ENCODE measurements around the gene ITPRIPL1.
"Not testable (repeated sequence)": the region's sequence is repeated elsewhere in the genome, so short reads cannot be mapped to it uniquely, and the experiment has no call there.

ITPRIPL1 gene, protein sequence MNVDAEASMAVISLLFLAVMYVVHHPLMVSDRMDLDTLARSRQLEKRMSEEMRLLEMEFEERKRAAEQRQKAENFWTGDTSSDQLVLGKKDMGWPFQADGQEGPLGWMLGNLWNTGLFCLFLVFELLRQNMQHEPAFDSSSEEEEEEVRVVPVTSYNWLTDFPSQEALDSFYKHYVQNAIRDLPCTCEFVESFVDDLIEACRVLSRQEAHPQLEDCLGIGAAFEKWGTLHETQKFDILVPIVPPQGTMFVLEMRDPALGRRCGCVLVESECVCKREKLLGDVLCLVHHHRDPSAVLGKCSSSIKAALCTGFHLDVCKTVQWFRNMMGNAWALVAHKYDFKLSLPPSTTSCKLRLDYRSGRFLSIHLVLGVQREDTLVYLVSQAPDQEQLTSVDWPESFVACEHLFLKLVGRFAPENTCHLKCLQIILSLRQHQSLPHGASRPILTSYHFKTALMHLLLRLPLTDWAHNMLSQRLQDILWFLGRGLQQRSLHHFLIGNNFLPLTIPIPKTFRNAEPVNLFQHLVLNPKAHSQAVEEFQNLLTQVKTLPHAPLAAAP

GRCh38 chr2:96325041-96325883 lies at the start of gene ITPRIPL1:
Gene ITPRIPL1 (plus strand): TSS chr2:96325317. CDS start chr2:96325840, 523 bp downstream.
- H3K4me1 ChIP-seq (ENCODE audit: control insufficient read depth, insufficient read depth, low read length) = peaks cover 4% of the 10 kb centered on the region
- H3K9ac ChIP-seq (ENCODE audit: low read length) = no peak within 1 kb of the TSS
- peaks cover 19% of the 10 kb centered on the region for H3K27me3 ChIP-seq (ENCODE audit: control insufficient read depth, insufficient read depth, low read length)
- no peak within 1 kb of the TSS for H3K27ac ChIP-seq (ENCODE audit: low read depth, low read length)
- peak within 1 kb of the TSS; percentile 63 for H3K4me3 ChIP-seq (ENCODE audit: low read length)
- H3K36me3 ChIP-seq (ENCODE audit: control insufficient read depth, insufficient read depth, low read length) = no peaks in the 10 kb centered on the region

DNA sequence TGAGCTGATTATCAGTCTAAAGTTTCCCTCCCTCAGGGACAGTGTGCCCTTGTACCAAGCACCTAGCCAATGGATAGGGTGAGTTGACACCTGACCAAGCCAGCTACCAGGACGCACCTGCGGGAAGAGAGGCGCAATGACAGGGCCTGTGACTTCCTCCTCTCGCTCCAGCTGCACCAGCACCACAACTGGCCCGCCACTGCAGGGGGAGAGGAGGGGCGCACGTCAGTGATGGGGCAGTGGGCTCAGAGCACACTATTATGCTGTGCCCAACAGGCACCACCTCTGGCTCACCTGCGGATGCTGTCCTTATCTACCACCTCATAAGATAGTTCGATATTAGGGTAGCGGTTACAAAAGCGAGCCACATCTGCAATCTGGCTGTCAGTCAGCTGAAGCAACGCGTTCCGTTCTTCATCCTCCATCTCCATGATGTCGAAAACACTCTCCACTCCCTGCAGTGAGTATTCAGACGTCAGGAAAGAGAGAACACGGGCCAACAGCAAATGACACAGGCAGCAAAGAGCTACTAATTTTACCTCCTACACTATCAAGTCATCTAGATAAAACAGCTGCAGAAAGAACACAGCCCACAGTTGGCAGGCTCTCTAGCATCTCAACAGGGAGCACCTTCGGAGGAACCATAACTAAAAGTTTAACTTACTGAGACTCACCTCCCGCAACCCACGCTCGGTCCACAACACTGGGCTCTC lies 48.2 kb upstream of the ITPRIPL1 start:
- Histone ChIP-seq H3K36me3 (ENCODE audit: control insufficient read depth, insufficient read depth, low read length) (peaks cover 47% of the 10 kb centered on the region), H3K4me1 (ENCODE audit: control insufficient read depth, insufficient read depth, low read length) (no peaks in the 10 kb centered on the region), H3K27ac (ENCODE audit: low read depth, low read length) (no peak overlapping the region), H3K9ac (ENCODE audit: low read length) (no peak overlapping the region), H3K27me3 (ENCODE audit: control insufficient read depth, insufficient read depth, low read length) (no peaks in the 10 kb centered on the region), H3K4me3 (ENCODE audit: low read length) (no peak overlapping the region)

DNA sequence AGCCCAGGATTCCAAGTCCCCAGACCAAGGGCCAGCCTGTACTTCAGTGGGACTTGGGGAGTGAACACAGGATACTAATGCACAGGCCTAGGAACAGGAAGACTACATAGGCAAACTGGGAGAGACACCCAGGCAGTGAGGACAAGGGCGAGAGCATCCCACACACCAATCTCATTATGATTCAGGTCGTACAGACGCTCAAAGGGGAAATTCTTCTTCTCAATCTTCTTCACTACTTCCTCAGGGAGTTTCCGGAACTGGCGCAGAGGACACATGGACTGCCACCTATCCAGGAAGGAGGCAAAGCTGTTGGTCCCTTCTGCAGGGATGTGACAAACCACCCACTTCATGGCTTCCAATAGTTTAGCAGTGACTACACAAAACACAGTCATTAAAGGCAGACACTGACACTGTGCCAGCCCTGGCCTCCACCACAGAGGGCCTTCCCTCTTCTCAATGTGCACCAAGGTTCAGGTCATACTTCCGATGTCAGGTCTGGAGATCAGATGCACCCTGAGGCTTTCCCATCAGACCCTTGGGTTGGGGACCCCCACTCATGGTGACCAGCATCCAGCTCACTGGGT lies 37.8 kb upstream of the ITPRIPL1 start:
- Histone ChIP-seq H3K4me3 (ENCODE audit: low read length) (no peak overlapping the region), H3K4me1 (ENCODE audit: control insufficient read depth, insufficient read depth, low read length) (no peaks in the 10 kb centered on the region), H3K27ac (ENCODE audit: low read depth, low read length) (no peak overlapping the region), H3K27me3 (ENCODE audit: control insufficient read depth, insufficient read depth, low read length) (no peaks in the 10 kb centered on the region), H3K36me3 (ENCODE audit: control insufficient read depth, insufficient read depth, low read length) (peaks cover 92% of the 10 kb centered on the region), H3K9ac (ENCODE audit: low read length) (no peak overlapping the region)

DNA sequence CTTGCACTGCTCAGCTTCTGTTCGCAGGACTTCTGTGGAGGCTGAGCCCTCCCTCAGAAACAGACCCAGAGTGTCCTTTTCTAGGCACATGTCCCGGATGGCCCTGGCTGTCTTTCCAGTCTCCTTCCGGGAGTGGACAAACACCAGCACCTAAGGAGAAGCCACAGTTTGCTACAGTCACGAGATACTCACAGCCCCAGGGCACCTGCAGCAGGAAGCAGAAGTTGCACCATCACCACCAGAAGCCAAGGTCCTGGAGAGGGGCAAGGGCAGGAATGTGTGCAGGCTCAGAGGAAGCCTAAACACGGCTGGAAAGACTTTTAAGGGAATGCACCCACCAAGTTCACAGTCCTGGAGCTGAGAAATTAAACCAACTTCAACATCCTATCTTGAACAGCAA lies 33.4 kb upstream of the ITPRIPL1 start:
- Histone ChIP-seq H3K27ac (ENCODE audit: low read depth, low read length) (no peak overlapping the region), H3K27me3 (ENCODE audit: control insufficient read depth, insufficient read depth, low read length) (no peaks in the 10 kb centered on the region), H3K4me3 (ENCODE audit: low read length) (no peak overlapping the region), H3K36me3 (ENCODE audit: control insufficient read depth, insufficient read depth, low read length) (peaks cover 80% of the 10 kb centered on the region), H3K9ac (ENCODE audit: low read length) (no peak overlapping the region), H3K4me1 (ENCODE audit: control insufficient read depth, insufficient read depth, low read length) (no peaks in the 10 kb centered on the region)

DNA sequence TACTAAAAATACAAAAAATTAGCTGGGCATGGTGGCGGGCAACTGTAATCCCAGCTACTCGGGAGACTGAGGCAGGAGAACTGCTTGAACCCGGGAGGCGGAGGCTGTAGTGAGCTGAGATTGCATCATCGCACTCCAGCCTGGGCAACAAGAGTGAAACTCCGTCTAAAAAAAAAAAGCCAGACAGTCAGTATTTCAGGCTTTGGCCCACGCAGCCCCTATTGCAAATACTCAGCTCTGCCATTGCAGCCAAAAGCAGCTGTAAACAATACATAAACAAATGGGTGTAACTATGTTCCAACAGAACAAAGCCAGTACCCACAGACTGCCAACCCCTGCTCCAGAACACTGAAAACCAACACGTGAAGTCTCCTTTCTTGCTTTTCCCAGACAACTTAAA lies 30.8 kb upstream of the ITPRIPL1 start:
- H3K9ac ChIP-seq (ENCODE audit: low read length); H3K4me3 ChIP-seq (ENCODE audit: low read length); H3K27ac ChIP-seq (ENCODE audit: low read depth, low read length); H3K4me1 ChIP-seq (ENCODE audit: control insufficient read depth, insufficient read depth, low read length); H3K27me3 ChIP-seq (ENCODE audit: control insufficient read depth, insufficient read depth, low read length): not testable (repeated sequence)
- peaks cover 81% of the 10 kb centered on the region for H3K36me3 ChIP-seq (ENCODE audit: control insufficient read depth, insufficient read depth, low read length)

DNA sequence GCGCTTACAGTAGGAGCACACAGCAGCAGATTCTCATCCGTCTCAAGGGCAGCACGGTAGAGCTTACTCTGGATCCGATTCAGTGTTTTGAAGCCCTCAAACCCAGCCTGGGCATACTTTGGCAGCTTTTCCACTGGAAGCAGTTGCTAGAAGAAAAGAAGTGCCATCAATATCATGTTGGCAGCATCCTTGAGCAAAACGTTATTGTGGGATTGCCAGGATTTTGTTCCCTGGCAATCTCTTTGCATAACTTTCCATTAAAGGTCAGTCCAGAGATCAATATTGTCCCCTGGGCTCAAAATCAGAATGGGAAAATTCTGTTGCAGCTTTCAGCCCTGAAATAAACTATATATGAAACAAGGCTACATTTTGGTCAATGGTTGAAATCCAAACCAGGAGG lies 28.2 kb upstream of the ITPRIPL1 start:
- Histone ChIP-seq H3K4me1 (ENCODE audit: control insufficient read depth, insufficient read depth, low read length) (no peaks in the 10 kb centered on the region), H3K4me3 (ENCODE audit: low read length) (no peak overlapping the region), H3K27ac (ENCODE audit: low read depth, low read length) (no peak overlapping the region), H3K27me3 (ENCODE audit: control insufficient read depth, insufficient read depth, low read length) (no peaks in the 10 kb centered on the region), H3K9ac (ENCODE audit: low read length) (no peak overlapping the region), H3K36me3 (ENCODE audit: control insufficient read depth, insufficient read depth, low read length) (peaks cover 72% of the 10 kb centered on the region)

GRCh38 chr2:96301865-96302264 lies 23.3 kb upstream of the ITPRIPL1 start:
- H3K36me3 ChIP-seq (ENCODE audit: control insufficient read depth, insufficient read depth, low read length) = peaks cover 54% of the 10 kb centered on the region
- no peak overlapping the region for H3K9ac ChIP-seq (ENCODE audit: low read length)

GRCh38 chr2:96304606-96305005 lies 20.5 kb upstream of the ITPRIPL1 start:
- H3K36me3 ChIP-seq (ENCODE audit: control insufficient read depth, insufficient read depth, low read length) = peaks cover 27% of the 10 kb centered on the region
- H3K27ac ChIP-seq (ENCODE audit: low read depth, low read length) = peak overlapping the region; percentile 65
- H3K27me3 ChIP-seq (ENCODE audit: control insufficient read depth, insufficient read depth, low read length) = no peaks in the 10 kb centered on the region
- H3K4me1 ChIP-seq (ENCODE audit: control insufficient read depth, insufficient read depth, low read length) = peaks cover 14% of the 10 kb centered on the region
- peak overlapping the region; percentile 34 for H3K9ac ChIP-seq (ENCODE audit: low read length)
- peak overlapping the region; percentile 88 for H3K4me3 ChIP-seq (ENCODE audit: low read length)

More at GRCh38 chr2:96301865-96302264, 23.3 kb upstream of the ITPRIPL1 start:
- H3K4me3 ChIP-seq (ENCODE audit: low read length) = no peak overlapping the region
- no peaks in the 10 kb centered on the region for H3K27me3 ChIP-seq (ENCODE audit: control insufficient read depth, insufficient read depth, low read length)
- no peak overlapping the region for H3K27ac ChIP-seq (ENCODE audit: low read depth, low read length)
- peaks cover 14% of the 10 kb centered on the region for H3K4me1 ChIP-seq (ENCODE audit: control insufficient read depth, insufficient read depth, low read length)

DNA sequence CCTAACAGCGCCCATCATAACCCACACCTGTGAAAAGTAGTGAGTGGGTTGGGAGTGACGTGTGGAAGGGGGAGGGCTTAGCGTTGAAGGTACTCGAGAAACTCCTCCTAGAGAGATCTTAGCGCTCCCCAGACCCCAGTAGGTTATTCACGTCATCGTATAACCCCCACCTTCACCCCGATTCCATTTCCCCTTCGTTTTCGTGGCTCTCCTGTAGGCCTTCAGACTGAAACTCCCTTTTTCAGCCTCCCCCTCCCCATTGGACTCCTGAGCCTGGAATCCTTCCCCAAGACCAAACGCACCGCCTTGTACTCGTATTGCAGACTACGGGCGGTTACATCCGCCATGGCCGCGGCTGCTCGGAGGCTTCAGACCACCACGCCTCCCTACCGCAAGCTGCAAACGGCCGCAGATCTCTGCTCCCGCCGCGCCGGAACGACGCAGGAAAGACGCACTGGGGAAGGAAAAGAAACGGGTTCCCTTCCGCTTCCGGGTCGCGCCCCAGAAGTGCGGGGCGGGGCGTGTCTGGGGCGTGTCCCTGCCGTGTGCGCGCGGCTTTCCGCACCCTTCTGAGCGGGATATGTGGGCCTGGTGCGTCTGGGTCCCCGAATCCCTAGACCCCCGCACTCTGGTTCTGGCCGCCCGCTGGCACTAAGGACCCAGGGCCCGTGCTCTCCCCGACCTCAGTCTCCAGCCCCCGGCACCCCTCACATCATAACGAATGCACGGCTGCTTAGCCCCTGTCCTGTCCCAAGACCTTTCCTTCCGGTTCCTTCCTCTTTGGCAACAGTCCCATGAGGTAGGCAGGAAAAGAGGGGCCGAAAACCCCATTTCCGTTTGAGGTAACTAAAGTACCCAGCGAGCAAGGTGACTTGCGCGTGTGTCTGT lies 19.8 kb upstream of the ITPRIPL1 start, which contains the start of gene SNRNP200:
Gene SNRNP200 (minus strand): TSS at position 456 of the 888 bp plus-strand sequence. CDS start 109 bp downstream, at position 347.
- Histone ChIP-seq H3K4me3 (ENCODE audit: low read length) (peak within 1 kb of the TSS; percentile 88), H3K4me1 (ENCODE audit: control insufficient read depth, insufficient read depth, low read length) (peaks cover 14% of the 10 kb centered on the region), H3K9ac (ENCODE audit: low read length) (peak within 1 kb of the TSS; percentile 74), H3K27me3 (ENCODE audit: control insufficient read depth, insufficient read depth, low read length) (no peaks in the 10 kb centered on the region), H3K27ac (ENCODE audit: low read depth, low read length) (peak within 1 kb of the TSS; percentile 84), H3K36me3 (ENCODE audit: control insufficient read depth, insufficient read depth, low read length) (peaks cover 25% of the 10 kb centered on the region)

DNA sequence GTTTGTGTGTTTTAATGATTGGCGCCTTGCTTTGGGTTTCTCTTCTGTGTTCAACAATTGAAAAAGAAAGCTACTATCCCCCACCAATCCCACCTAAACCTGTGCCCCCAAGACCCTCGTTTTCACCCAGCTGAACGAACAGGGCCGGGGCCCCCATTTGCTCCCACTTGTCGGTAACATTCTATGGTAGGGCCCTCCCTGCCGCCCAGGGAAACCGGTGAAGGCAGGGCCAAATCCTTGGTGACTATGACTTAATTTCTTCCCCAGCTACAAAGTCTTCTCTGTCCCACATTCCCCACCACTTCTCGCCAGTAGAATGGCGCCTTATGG lies 19.2 kb upstream of the ITPRIPL1 start:
- no peaks in the 10 kb centered on the region for H3K27me3 ChIP-seq (ENCODE audit: control insufficient read depth, insufficient read depth, low read length)
- H3K4me3 ChIP-seq (ENCODE audit: low read length) = peak overlapping the region; percentile 88
- H3K9ac ChIP-seq (ENCODE audit: low read length) = peak overlapping the region; percentile 74
- peaks cover 14% of the 10 kb centered on the region for H3K4me1 ChIP-seq (ENCODE audit: control insufficient read depth, insufficient read depth, low read length)
- peaks cover 25% of the 10 kb centered on the region for H3K36me3 ChIP-seq (ENCODE audit: control insufficient read depth, insufficient read depth, low read length)
- peak overlapping the region; percentile 84 for H3K27ac ChIP-seq (ENCODE audit: low read depth, low read length)

DNA sequence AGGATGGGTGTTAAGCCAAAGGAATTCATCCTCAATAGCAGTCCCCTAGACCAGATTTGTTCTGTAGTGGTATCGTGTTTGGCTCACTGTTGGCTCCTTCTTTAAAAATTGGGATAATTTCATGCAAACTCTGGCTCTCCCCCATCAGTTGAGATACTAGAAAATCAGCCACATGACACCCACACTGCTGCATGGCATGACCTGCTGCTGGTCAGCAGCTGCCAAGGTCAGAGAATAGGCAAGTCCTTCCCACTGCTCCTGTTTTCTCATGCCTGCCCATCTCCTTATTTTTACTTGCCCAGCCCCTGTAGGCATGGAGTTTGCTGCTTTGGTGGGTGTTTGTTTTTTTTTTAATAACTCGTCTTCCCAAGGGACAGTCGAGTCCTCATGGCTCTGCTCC lies 18.7 kb upstream of the ITPRIPL1 start:
- Histone ChIP-seq H3K36me3 (ENCODE audit: control insufficient read depth, insufficient read depth, low read length) (peaks cover 20% of the 10 kb centered on the region), H3K4me1 (ENCODE audit: control insufficient read depth, insufficient read depth, low read length) (peaks cover 14% of the 10 kb centered on the region), H3K4me3 (ENCODE audit: low read length) (peak overlapping the region; percentile 88), H3K27ac (ENCODE audit: low read depth, low read length) (no peak overlapping the region), H3K9ac (ENCODE audit: low read length) (no peak overlapping the region), H3K27me3 (ENCODE audit: control insufficient read depth, insufficient read depth, low read length) (no peaks in the 10 kb centered on the region)

Data from rectal smooth muscle tissue (tissue), 1 donor.